Suprapubic skin (tissue), 4 donors: ENCODE data around the gene SRP54.

Experiments used
- EP300 ChIP-seq: sonication (generic); formaldehyde crosslinking; IDR thresholded peaks from one replicate; pipeline ENCODE4 v1.6.1; 2017; ENCODE audit warnings: antibody characterized with exemption
- POLR2A ChIP-seq, 2 donors: fragments of 450-650 bp; IDR thresholded peaks; one replicate each; pipeline ENCODE4 v1.6.1; 2017; ENCODE audit warnings: antibody characterized with exemption in 2 of 2, mild to moderate bottlenecking in 2 of 2, moderate library complexity in 2 of 2
- POLR2AphosphoS5 ChIP-seq, 3 donors: sonication (generic); formaldehyde crosslinking; IDR thresholded peaks; one replicate each; pipeline ENCODE4 v1.6.1; 2017; ENCODE audit warnings: antibody characterized with exemption in 3 of 3
- TF ChIP-seq, protein P1 (sequence below), 2 donors: fragments of 200-600 bp in 1 of 2; fragments of 450-650 bp in 1 of 2; sonication (generic) in 1 of 2; IDR thresholded peaks; one replicate each; pipeline ENCODE4 v1.5.1; 2016 to 2019; ENCODE audit warnings: antibody characterized with exemption in 2 of 2, mild to moderate bottlenecking in 1 of 2, moderate library complexity in 1 of 2

- TF ChIP-seq POLR2A (IDR thresholded peaks at IDR 0.05) (peak; percentile 63 to 79), EP300 (no peak), POLR2AphosphoS5 (IDR thresholded peaks at IDR 0.05) (peak; percentile 39 to 67 (median 44))
- TF ChIP-seq, protein P1, sequence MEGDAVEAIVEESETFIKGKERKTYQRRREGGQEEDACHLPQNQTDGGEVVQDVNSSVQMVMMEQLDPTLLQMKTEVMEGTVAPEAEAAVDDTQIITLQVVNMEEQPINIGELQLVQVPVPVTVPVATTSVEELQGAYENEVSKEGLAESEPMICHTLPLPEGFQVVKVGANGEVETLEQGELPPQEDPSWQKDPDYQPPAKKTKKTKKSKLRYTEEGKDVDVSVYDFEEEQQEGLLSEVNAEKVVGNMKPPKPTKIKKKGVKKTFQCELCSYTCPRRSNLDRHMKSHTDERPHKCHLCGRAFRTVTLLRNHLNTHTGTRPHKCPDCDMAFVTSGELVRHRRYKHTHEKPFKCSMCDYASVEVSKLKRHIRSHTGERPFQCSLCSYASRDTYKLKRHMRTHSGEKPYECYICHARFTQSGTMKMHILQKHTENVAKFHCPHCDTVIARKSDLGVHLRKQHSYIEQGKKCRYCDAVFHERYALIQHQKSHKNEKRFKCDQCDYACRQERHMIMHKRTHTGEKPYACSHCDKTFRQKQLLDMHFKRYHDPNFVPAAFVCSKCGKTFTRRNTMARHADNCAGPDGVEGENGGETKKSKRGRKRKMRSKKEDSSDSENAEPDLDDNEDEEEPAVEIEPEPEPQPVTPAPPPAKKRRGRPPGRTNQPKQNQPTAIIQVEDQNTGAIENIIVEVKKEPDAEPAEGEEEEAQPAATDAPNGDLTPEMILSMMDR (IDR thresholded peaks at IDR 0.05), result peak in 1 of 2 donors; percentile 27
Measured at GRCh38 chr14:34982421-34983147, at the start of gene SRP54.
